Trophoblast cell (in vitro differentiated cells and primary cell): ENCODE data around the gene CDYL.

Experiments
- DNase-seq, 2 donors: peaks; one replicate each; pipeline ENCODE4 v3.0.0-alpha.2; 2016
- H2AFZ ChIP-seq: 2 replicates; pipeline ENCODE4 v1.6.1; 2013; ENCODE audit warnings: low read length, moderate library complexity, mild to moderate bottlenecking; ENCODE audit not compliant: insufficient read depth, poor library complexity
- H2AK5ac ChIP-seq: 2 replicates; pipeline ENCODE4 v1.6.1; 2013; ENCODE audit warnings: mild to moderate bottlenecking, low read length
- H2BK120ac ChIP-seq: 2 replicates; pipeline ENCODE4 v1.6.1; 2013; ENCODE audit warnings: low read length, mild to moderate bottlenecking, moderate library complexity; ENCODE audit not compliant: insufficient read depth, poor library complexity
- H2BK12ac ChIP-seq: 2 replicates; pipeline ENCODE4 v1.6.1; 2013; ENCODE audit warnings: mild to moderate bottlenecking, low read length, moderate library complexity
- H2BK5ac ChIP-seq: 2 replicates; pipeline ENCODE4 v1.6.1; 2013; ENCODE audit warnings: low read length, low read depth, moderate library complexity, mild to moderate bottlenecking; ENCODE audit not compliant: poor library complexity
- H3K14ac ChIP-seq: 2 replicates; pipeline ENCODE4 v1.6.1; 2013; ENCODE audit warnings: mild to moderate bottlenecking, low read length
- H3K18ac ChIP-seq: 2 replicates; pipeline ENCODE4 v1.6.1; 2013; ENCODE audit warnings: mild to moderate bottlenecking, low read length
- H3K23ac ChIP-seq: 2 replicates; pipeline ENCODE4 v1.6.1; 2013; ENCODE audit warnings: low read length
- H3K27ac ChIP-seq: 2 replicates; pipeline ENCODE4 v1.5.1; 2013; ENCODE audit warnings: low read depth, mild to moderate bottlenecking, inconsistent platforms, low read length, moderate library complexity
- H3K27me3 ChIP-seq: 2 replicates; pipeline ENCODE4 v1.6.1; 2013; ENCODE audit warnings: inconsistent platforms, mild to moderate bottlenecking, low read length, moderate library complexity; ENCODE audit not compliant: insufficient read depth
- H3K36me3 ChIP-seq, 2 experiments: 1 replicate in 1 of 2; 2 replicates in 1 of 2; pipeline ENCODE4 v1.6.1; 2013; ENCODE audit warnings: low read length in 2 of 2, mild to moderate bottlenecking in 2 of 2, moderate library complexity in 1 of 2; ENCODE audit not compliant: insufficient read depth in 2 of 2, control insufficient read depth in 1 of 2
- H3K4ac ChIP-seq: 2 replicates; pipeline ENCODE4 v1.6.1; 2013; ENCODE audit warnings: low read depth, mild to moderate bottlenecking, low read length, moderate library complexity
- H3K4me1 ChIP-seq, 2 experiments: 1 replicate in 1 of 2; 2 replicates in 1 of 2; pipeline ENCODE4 v1.6.1; 2013; ENCODE audit warnings: low read length in 2 of 2, mild to moderate bottlenecking in 2 of 2, moderate library complexity in 1 of 2; ENCODE audit not compliant: insufficient read depth in 2 of 2, control insufficient read depth in 1 of 2
- H3K4me2 ChIP-seq: 2 replicates; pipeline ENCODE4 v1.6.1; 2013; ENCODE audit warnings: inconsistent platforms, mild to moderate bottlenecking, low read length, moderate library complexity
- H3K4me3 ChIP-seq: 2 replicates; pipeline ENCODE4 v1.5.1; 2013; ENCODE audit warnings: mild to moderate bottlenecking, low read depth, low read length, inconsistent platforms
- H3K79me1 ChIP-seq: one replicate; pipeline ENCODE4 v1.6.1; 2013; ENCODE audit warnings: low read length
- H3K79me2 ChIP-seq: 2 replicates; pipeline ENCODE4 v1.6.1; 2013; ENCODE audit warnings: low read length, mild to moderate bottlenecking; ENCODE audit not compliant: control insufficient read depth, insufficient read depth, poor library complexity
- H3K9ac ChIP-seq: 2 replicates; pipeline ENCODE4 v1.6.1; 2013; ENCODE audit warnings: mild to moderate bottlenecking, low read length
- H3K9me3 ChIP-seq: 2 replicates; pipeline ENCODE4 v1.6.1; 2013; ENCODE audit warnings: low read depth, mild to moderate bottlenecking, control low read depth, inconsistent platforms, low read length; ENCODE audit not compliant: insufficient read depth
- H4K12ac ChIP-seq: 2 replicates; pipeline ENCODE4 v1.6.1; 2013; ENCODE audit warnings: low read depth, mild to moderate bottlenecking, low read length, moderate library complexity
- H4K8ac ChIP-seq: 2 replicates; pipeline ENCODE4 v1.6.1; 2013; ENCODE audit warnings: low read depth, mild to moderate bottlenecking, low read length, moderate library complexity
- H4K91ac ChIP-seq: one replicate; pipeline ENCODE4 v1.6.1; 2013; ENCODE audit warnings: low read depth, mild to moderate bottlenecking, low read length, moderate library complexity
- WGBS: extraction: QIAGEN DNeasy Blood & Tissue Kit; methylation state at CpG from one replicate; pipeline ENCODE4 v1.1.7; 2013; ENCODE audit warnings: missing lambda C conversion rate; ENCODE audit not compliant: insufficient read length, insufficient coverage; ENCODE audit errors: extremely low coverage; 5-methylcytosine and 5-hydroxymethylcytosine counted together

CDYL gene

GRCh38 chr6:4889701-4890100, 113.5 kb downstream of the CDYL start:
- no peak overlapping the region for H2AFZ ChIP-seq
- no peak overlapping the region for H3K4me3 ChIP-seq
- H3K23ac ChIP-seq, result no peak overlapping the region
- no peak overlapping the region for H4K91ac ChIP-seq
- H3K36me3 ChIP-seq, result peaks cover 22% of the 10 kb centered on the region in 2 experiments
- H3K27ac ChIP-seq, result no peak overlapping the region
- H3K9ac ChIP-seq, result no peak overlapping the region
- DNase-seq, result no peak
- no peak overlapping the region for H3K4ac ChIP-seq
- H4K8ac ChIP-seq, result no peak overlapping the region
- H2AK5ac ChIP-seq, result no peak overlapping the region
- no peaks in the 10 kb centered on the region for H3K79me1 ChIP-seq
- no peaks in the 10 kb centered on the region for H3K27me3 ChIP-seq
- no peak overlapping the region for H3K14ac ChIP-seq
- H4K12ac ChIP-seq, result no peak overlapping the region
- WGBS, result no CpG with 5 or more reads among the region's 5 CpGs
- peaks cover 8% of the 10 kb centered on the region for H3K79me2 ChIP-seq
- H3K4me1 ChIP-seq, result no peaks in the 10 kb centered on the region
- no peak overlapping the region for H3K4me2 ChIP-seq
- H3K18ac ChIP-seq, result no peak overlapping the region
- no peak overlapping the region for H2BK12ac ChIP-seq
- no peak overlapping the region for H2BK5ac ChIP-seq
- no peak overlapping the region for H2BK120ac ChIP-seq
- no peaks in the 10 kb centered on the region for H3K9me3 ChIP-seq

GRCh38 chr6:4890191-4890590, 114.0 kb downstream of the CDYL start:
- no peak overlapping the region for H3K4me3 ChIP-seq
- no peak for DNase-seq
- H3K9me3 ChIP-seq, result no peaks in the 10 kb centered on the region
- no peak overlapping the region for H4K12ac ChIP-seq
- H2AFZ ChIP-seq, result no peak overlapping the region
- H3K79me2 ChIP-seq, result peaks cover 7% of the 10 kb centered on the region
- no peaks in the 10 kb centered on the region for H3K4me1 ChIP-seq
- no peak overlapping the region for H3K4me2 ChIP-seq
- H2BK12ac ChIP-seq, result no peak overlapping the region
- no peak overlapping the region for H4K91ac ChIP-seq
- no CpG with 5 or more reads among the region's 9 CpGs for WGBS
- H3K79me1 ChIP-seq, result no peaks in the 10 kb centered on the region
- no peak overlapping the region for H3K27ac ChIP-seq
- peak overlapping the region; percentile 10 for H3K4ac ChIP-seq
- no peaks in the 10 kb centered on the region for H3K27me3 ChIP-seq
- no peak overlapping the region for H3K14ac ChIP-seq
- H4K8ac ChIP-seq, result no peak overlapping the region
- no peak overlapping the region for H3K18ac ChIP-seq
- H3K36me3 ChIP-seq, result peaks cover 22% of the 10 kb centered on the region in 2 experiments
- no peak overlapping the region for H2BK5ac ChIP-seq
- H2AK5ac ChIP-seq, result no peak overlapping the region
- no peak overlapping the region for H3K9ac ChIP-seq
- H2BK120ac ChIP-seq, result no peak overlapping the region
- no peak overlapping the region for H3K23ac ChIP-seq

- Histone ChIP-seq H3K27ac (no peak overlapping the region), H2AK5ac (no peak overlapping the region), H2BK5ac (no peak overlapping the region), H3K14ac (no peak overlapping the region), H4K12ac (no peak overlapping the region), H3K18ac (no peak overlapping the region), H3K4me3 (no peak overlapping the region), H3K4ac (peak overlapping the region; percentile 10), H3K23ac (no peak overlapping the region), H3K27me3 (no peaks in the 10 kb centered on the region), H2AFZ (no peak overlapping the region), H3K79me2 (peaks cover 5% of the 10 kb centered on the region), H2BK12ac (no peak overlapping the region), H4K8ac (no peak overlapping the region), H2BK120ac (no peak overlapping the region), H3K4me2 (no peak overlapping the region), H4K91ac (no peak overlapping the region), H3K9ac (no peak overlapping the region), H3K79me1 (no peaks in the 10 kb centered on the region), H3K9me3 (no peaks in the 10 kb centered on the region), H3K4me1 (peaks cover 0 to 2% of the 10 kb centered on the region in 2 experiments), H3K36me3 (peaks cover 22% of the 10 kb centered on the region in 2 experiments)
- no CpG with 5 or more reads among the region's 11 CpGs for WGBS
- no peak for DNase-seq
Measured at GRCh38 chr6:4890627-4891026, 114.4 kb downstream of the CDYL start.

GRCh38 chr6:4891141-4891540, 114.9 kb downstream of the CDYL start:
- H4K91ac ChIP-seq, result no peak overlapping the region
- no peak overlapping the region for H3K27ac ChIP-seq
- no peak overlapping the region for H2BK120ac ChIP-seq
- no peaks in the 10 kb centered on the region for H3K27me3 ChIP-seq
- H3K4ac ChIP-seq, result peak overlapping the region; percentile 10
- H3K79me2 ChIP-seq, result peaks cover 4% of the 10 kb centered on the region
- peaks cover 22 to 23% of the 10 kb centered on the region in 2 experiments for H3K36me3 ChIP-seq
- H4K8ac ChIP-seq, result no peak overlapping the region
- no peak overlapping the region for H3K9ac ChIP-seq
- no peak overlapping the region for H3K4me3 ChIP-seq
- no peak overlapping the region for H2AFZ ChIP-seq
- no peaks in the 10 kb centered on the region for H3K9me3 ChIP-seq
- no CpG with 5 or more reads among the region's 6 CpGs for WGBS
- H3K18ac ChIP-seq, result no peak overlapping the region
- no peak overlapping the region for H2BK5ac ChIP-seq
- no peak overlapping the region for H2BK12ac ChIP-seq
- no peak for DNase-seq
- peaks cover 1% of the 10 kb centered on the region for H3K79me1 ChIP-seq
- H2AK5ac ChIP-seq, result no peak overlapping the region
- no peak overlapping the region for H4K12ac ChIP-seq
- no peak overlapping the region for H3K14ac ChIP-seq
- no peak overlapping the region for H3K23ac ChIP-seq
- no peak overlapping the region for H3K4me2 ChIP-seq
- H3K4me1 ChIP-seq, result peaks cover 4% of the 10 kb centered on the region in 2 experiments
